Panc1 (cell line): ENCODE results near the gene LRRC1.

Source experiments
- POLR2AphosphoS5 ChIP-seq: IDR thresholded peaks from 2 replicates; pipeline ENCODE4 v1.6.1; 2012; ENCODE audit warnings: mild to moderate bottlenecking, low read depth, low read length, moderate library complexity
- REST ChIP-seq, 2 experiments: IDR thresholded peaks; 2 replicates each; pipeline ENCODE4 v1.6.1; 2011 to 2012; ENCODE audit warnings: low read depth in 2 of 2, control low read depth in 1 of 2, low read length in 1 of 2, mild to moderate bottlenecking in 1 of 2, moderate library complexity in 1 of 2; ENCODE audit not compliant: insufficient read depth in 1 of 2

GRCh38 chr6:53768636-53769035, 26.2 kb upstream of the LRRC1 start:
- no peak for TF ChIP-seq REST (IDR thresholded peaks at IDR 0.05; ENCODE audit: insufficient read depth in 1 of 2, low read depth in 2 of 2, low read length in 1 of 2)
- TF ChIP-seq POLR2AphosphoS5: no peak
